Measurements from ENCODE around the gene FOXK2. TPM values are rescaled to one million over a fixed set of nuclear protein-coding genes. Genes with fewer than 3 reads are reported as not detected.

FOXK2 gene
- total RNA-seq, 2 donors from 2014 or later: 42.4 to 49.6 TPM

- intact Hi-C loops (cut with DNase I): no loop called here
- peak; percentile 89 for DNase-seq (ENCODE audit: low spot score)
Measured at GRCh38 chr17:82648742-82649331, 129.3 kb downstream of the FOXK2 start.

- no peak for DNase-seq (ENCODE audit: low spot score)
- intact Hi-C loops (cut with DNase I): no loop called here
Measured at GRCh38 chr17:82649501-82650261, 130.1 kb downstream of the FOXK2 start.

GRCh38 chr17:82650723-82651122, 131.2 kb downstream of the FOXK2 start:
- intact Hi-C loops (cut with DNase I): no loop called here

GRCh38 chr17:82653651-82654528, 134.4 kb downstream of the FOXK2 start:
- intact Hi-C loops (cut with DNase I): no loop called here
- DNase-seq (ENCODE audit: low spot score): no peak

More at GRCh38 chr17:82650723-82651122, 131.2 kb downstream of the FOXK2 start:
- no peak for DNase-seq (ENCODE audit: low spot score)

Other genes starting within 250 kb of the FOXK2 start
- 100 to 1,000 TPM in 1 of 2 donors, 10 to 100 TPM in 1; 93.6 to 103 TPM for gene CSNK1D, start 246.0 kb upstream of the FOXK2 start, total RNA-seq
- gene CD7, start 202.1 kb upstream of the FOXK2 start, total RNA-seq: 1 to 10 TPM; 1.9 to 3.0 TPM
- 10 to 100 TPM; 10.3 to 14.5 TPM for gene SECTM1, start 186.0 kb upstream of the FOXK2 start, total RNA-seq
- gene TEX19, start 160.5 kb upstream of the FOXK2 start, total RNA-seq: not detected
- not detected for gene UTS2R, start 148.0 kb upstream of the FOXK2 start, total RNA-seq
- gene HEXD, start 101.4 kb upstream of the FOXK2 start, total RNA-seq: 10 to 100 TPM; 10.0 to 16.4 TPM
- gene OGFOD3, start 101.1 kb upstream of the FOXK2 start, total RNA-seq: 10 to 100 TPM; 21.0 to 26.8 TPM
- 10 to 100 TPM; 55.5 to 77.9 TPM for gene CYBC1, start 69.0 kb upstream of the FOXK2 start, total RNA-seq
- gene NARF, start 61.0 kb upstream of the FOXK2 start, total RNA-seq: 10 to 100 TPM; 34.2 to 37.1 TPM
- gene WDR45B, start 128.7 kb downstream of the FOXK2 start, total RNA-seq: 10 to 100 TPM; 49.7 to 56.5 TPM
- 1 to 10 TPM; 4.2 to 6.3 TPM for gene RAB40B, start 179.0 kb downstream of the FOXK2 start, total RNA-seq
- gene FN3KRP, start 197.0 kb downstream of the FOXK2 start, total RNA-seq: 10 to 100 TPM; 18.5 to 19.5 TPM
- gene FN3K, start 215.9 kb downstream of the FOXK2 start, total RNA-seq: 10 to 100 TPM in 1 of 2 donors, 1 to 10 TPM in 1; 9.6 to 13.2 TPM
- gene TBCD, start 232.3 kb downstream of the FOXK2 start, total RNA-seq: 10 to 100 TPM; 72.5 to 80.5 TPM

All from posterior vena cava (tissue), 2 donors.